Measurements from ENCODE around the gene S100A3.
"Not testable (repeated sequence)": the region's sequence is repeated elsewhere in the genome, so short reads cannot be mapped to it uniquely, and the experiment has no call there.

The S100A3 gene

DNA sequence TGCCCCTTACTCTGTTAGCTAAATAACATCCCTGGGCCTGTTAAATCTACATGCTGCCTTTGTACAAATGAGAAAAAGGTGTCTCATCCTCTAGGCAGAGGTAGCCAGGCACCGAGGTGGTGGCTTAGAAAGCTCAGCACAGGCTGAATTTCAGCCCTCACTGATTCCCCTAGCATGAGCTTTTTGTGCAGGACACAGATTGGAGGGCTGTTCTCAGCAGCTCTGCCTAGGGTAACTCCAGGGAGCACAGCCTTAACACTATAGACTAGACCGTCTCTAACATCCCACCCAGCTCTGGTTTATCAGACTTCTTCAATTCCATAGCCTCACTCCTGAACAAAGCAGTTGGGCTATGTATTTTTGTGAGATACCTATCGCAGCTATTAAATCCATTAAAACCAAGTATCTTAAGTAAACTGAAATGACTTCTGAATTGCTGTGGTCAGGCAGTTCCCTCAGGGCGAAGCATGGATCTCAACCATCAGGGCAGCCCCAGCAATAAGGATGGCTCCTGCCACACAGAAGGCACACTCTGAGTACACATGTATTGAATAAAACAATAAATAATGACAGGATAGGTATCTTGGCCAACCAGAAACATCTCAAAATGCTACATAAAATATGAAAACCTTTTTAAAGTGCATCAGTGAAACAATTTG is 28.1 kb downstream of the S100A3 start:
- Histone ChIP-seq H3K36me3 (no peaks in the 10 kb centered on the region), H3K9me3 (no peaks in the 10 kb centered on the region), H3K4me3 (no peak overlapping the region), H3K4me1 (peaks cover 0 to 19% (median 4%) of the 10 kb centered on the region in 4 donors), H3K27me3 (no peaks in the 10 kb centered on the region), H3K27ac (no peak overlapping the region)
- no peak for DNase-seq
- intact Hi-C loops (cut with DNase I; ENCODE audit: low total_unique reads): no loop called here
- TF ChIP-seq, protein P1, sequence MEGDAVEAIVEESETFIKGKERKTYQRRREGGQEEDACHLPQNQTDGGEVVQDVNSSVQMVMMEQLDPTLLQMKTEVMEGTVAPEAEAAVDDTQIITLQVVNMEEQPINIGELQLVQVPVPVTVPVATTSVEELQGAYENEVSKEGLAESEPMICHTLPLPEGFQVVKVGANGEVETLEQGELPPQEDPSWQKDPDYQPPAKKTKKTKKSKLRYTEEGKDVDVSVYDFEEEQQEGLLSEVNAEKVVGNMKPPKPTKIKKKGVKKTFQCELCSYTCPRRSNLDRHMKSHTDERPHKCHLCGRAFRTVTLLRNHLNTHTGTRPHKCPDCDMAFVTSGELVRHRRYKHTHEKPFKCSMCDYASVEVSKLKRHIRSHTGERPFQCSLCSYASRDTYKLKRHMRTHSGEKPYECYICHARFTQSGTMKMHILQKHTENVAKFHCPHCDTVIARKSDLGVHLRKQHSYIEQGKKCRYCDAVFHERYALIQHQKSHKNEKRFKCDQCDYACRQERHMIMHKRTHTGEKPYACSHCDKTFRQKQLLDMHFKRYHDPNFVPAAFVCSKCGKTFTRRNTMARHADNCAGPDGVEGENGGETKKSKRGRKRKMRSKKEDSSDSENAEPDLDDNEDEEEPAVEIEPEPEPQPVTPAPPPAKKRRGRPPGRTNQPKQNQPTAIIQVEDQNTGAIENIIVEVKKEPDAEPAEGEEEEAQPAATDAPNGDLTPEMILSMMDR (IDR thresholded peaks at IDR 0.05): no peak

DNA sequence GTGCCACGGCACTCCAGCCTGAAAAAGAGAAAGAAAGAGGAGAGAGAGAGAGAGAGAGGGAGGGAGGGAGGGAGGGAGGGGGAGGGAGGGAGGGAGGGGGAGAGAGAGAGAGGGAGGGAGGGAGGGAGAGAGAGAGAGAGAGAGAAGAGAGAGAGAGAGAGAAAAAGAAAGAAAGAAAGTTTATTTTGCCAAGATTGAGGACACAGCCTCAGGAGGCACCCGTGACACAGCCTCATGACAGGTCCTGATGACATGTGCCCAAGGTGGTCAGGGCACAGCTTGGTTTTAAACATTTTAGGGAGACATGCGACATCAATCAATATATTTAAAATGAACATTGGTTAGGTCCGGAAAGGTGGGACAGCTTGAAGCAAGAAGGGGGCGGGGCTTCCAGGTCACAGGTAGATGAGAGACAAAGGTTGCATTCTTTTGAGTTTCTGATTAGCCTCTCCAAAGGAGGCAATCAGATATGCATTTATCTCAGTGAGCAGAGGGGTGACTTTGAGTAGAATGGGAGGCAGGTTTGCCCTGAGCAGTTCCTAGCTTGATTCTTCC is 28.8 kb downstream of the S100A3 start:
- H3K27me3 ChIP-seq; H3K27ac ChIP-seq; intact Hi-C loops (cut with DNase I; ENCODE audit: low total_unique reads); H3K36me3 ChIP-seq; H3K4me3 ChIP-seq; H3K9me3 ChIP-seq; DNase-seq: not testable (repeated sequence)
- H3K4me1 ChIP-seq: peaks cover 0 to 14% (median 3%) of the 10 kb centered on the region in 4 donors

DNA sequence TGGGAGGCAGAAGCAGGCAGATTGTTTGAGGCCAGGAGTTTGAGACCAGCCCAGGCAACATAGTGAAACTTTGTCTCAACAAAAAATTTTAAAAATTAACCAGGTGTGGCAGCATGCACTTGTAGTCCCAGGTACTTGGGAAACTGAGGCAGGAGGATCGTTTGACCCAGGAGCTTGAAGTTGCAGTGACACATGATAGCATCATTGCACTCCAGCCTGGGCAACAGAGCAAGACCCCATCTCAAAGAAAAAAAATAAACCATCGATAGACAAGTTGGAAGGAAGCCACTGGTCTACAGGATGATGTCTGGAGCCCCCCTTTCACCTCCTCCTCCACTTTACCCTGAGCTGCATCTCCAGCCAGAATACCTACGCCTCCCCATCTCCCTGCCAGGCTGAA is 29.8 kb downstream of the S100A3 start:
- intact Hi-C loops (cut with DNase I; ENCODE audit: low total_unique reads): loop anchor here (10.0 kb wide), 1 partner anchor 226 kb away; no protein-coding TSS in a partner anchor

DNA sequence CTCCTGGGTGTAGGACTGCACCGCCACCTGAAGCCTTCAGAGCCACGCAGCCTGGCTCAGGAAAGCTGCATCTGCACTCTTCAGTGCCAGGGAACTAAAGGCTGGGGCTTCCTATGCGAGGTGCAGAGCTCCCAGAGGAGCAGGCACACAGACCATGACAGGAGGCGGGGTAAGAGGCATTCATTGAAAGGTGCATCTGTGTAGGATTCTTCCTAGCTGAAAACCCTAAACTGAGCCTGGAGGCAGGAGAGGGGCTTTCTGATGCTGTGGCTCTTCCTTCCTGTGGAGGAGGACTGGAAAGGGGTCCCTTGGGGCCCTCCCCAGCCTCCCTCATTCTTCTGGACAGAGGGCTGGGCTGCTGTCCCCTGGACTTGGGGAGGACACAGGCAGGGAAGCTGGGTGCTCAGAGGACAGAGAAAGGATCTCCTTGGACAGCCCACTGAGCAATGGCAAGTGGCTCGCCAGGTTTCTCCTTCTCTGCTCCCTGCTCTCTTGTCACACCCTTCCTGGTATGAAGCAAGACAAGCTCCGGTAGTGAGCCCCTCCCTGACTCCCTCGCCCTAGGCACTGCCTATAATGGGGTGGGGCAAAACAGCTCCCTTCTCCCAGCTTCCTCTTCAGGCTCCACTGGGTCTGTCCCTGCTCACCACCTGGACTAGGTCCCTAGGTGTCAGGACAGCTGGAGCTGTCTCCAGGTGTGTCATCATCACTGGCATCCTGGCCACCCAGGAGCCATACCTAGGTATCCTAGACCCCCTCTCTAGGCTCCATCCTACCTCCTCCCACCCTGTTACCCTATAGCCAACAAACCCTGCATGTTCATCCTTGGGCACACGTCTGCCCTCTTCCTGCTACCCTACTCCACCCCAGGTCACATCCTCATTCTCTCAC is 33.3 kb downstream of the S100A3 start:
- H3K36me3 ChIP-seq: no peaks in the 10 kb centered on the region
- H3K27ac ChIP-seq: no peak overlapping the region
- H3K27me3 ChIP-seq: no peaks in the 10 kb centered on the region
- TF ChIP-seq, protein P1 (IDR thresholded peaks at IDR 0.05): no peak
- peaks cover 0 to 14% (median 4%) of the 10 kb centered on the region in 4 donors for H3K4me1 ChIP-seq
- H3K4me3 ChIP-seq: no peak overlapping the region
- intact Hi-C loops (cut with DNase I; ENCODE audit: low total_unique reads): loop anchor here (10.0 kb wide), 1 partner anchor 229 kb away; no protein-coding TSS in a partner anchor
- DNase-seq: no peak
- no peaks in the 10 kb centered on the region for H3K9me3 ChIP-seq

More for the DNA sequence above, 29.8 kb downstream of the S100A3 start:
- H3K4me3 ChIP-seq: no peak overlapping the region
- no peaks in the 10 kb centered on the region for H3K36me3 ChIP-seq
- peaks cover 0 to 9% (median 3%) of the 10 kb centered on the region in 4 donors for H3K4me1 ChIP-seq
- H3K9me3 ChIP-seq: no peaks in the 10 kb centered on the region
- no peak for DNase-seq
- H3K27ac ChIP-seq: no peak overlapping the region
- H3K27me3 ChIP-seq: no peaks in the 10 kb centered on the region
- TF ChIP-seq, protein P1 (IDR thresholded peaks at IDR 0.05): no peak

DNA sequence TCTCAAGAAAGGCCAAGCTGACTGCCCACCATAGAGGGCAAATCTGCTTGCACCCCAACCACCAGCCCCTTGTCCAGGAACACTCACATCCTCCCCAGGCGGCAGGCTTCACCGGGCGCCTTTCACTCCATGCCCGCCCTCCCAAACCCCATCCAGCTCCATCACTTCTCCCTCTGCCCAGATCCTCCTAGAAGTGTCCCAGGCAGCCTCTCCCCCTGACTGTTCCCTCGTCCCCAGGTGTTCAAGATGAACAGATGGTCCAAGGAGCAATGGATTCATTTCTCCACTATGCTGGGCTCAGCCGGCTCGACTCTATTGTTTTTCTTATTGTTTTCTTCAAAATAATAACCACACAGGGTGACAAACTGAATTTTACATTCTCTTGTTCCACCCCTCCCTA is 35.4 kb downstream of the S100A3 start:
- Histone ChIP-seq H3K9me3 (no peaks in the 10 kb centered on the region), H3K27me3 (no peaks in the 10 kb centered on the region), H3K4me1 (peaks cover 0 to 14% (median 5%) of the 10 kb centered on the region in 4 donors), H3K4me3 (no peak overlapping the region), H3K36me3 (no peaks in the 10 kb centered on the region), H3K27ac (no peak overlapping the region)
- intact Hi-C loops (cut with DNase I; ENCODE audit: low total_unique reads): loop anchor here (10.0 kb wide), 1 partner anchor 231 kb away; no protein-coding TSS in a partner anchor
- DNase-seq: no peak
- TF ChIP-seq, protein P1 (IDR thresholded peaks at IDR 0.05): no peak

Data from tibial artery (tissue), 4 donors.